ENCODE measurements around the gene VEPH1. TPM values are rescaled to one million over a fixed set of nuclear protein-coding genes. Genes with fewer than 3 reads are reported as not detected.

The VEPH1 gene
- total and polyA plus RNA-seq, 2 donors from 2014 or later = 17.8 to 29.2 TPM

GRCh38 chr3:157477441-157477840 lies 25.8 kb downstream of the VEPH1 start:
- peaks cover 0 to 3% (median 0%) of the 10 kb centered on the region in 3 donors for H3K4me1 ChIP-seq (ENCODE audit: control insufficient read depth in 2 of 3, insufficient read depth in 2 of 3, low read depth in 1 of 3, low read length in 3 of 3)
- no peak overlapping the region for H3K9ac ChIP-seq (ENCODE audit: low read length in 3 of 3)
- intact Hi-C loops (cut with DNase I) = no loop called here
- no peaks in the 10 kb centered on the region for H3K27me3 ChIP-seq (ENCODE audit: control insufficient read depth, insufficient read depth, low read length)
- no peak overlapping the region for H3K27ac ChIP-seq (ENCODE audit: low read depth in 2 of 2, low read length in 2 of 2)
- FAIRE-seq (no peak), DNase-seq (no peak)
- no peak overlapping the region for H3K4me3 ChIP-seq (ENCODE audit: low read length in 3 of 3)
- no peaks in the 10 kb centered on the region for H3K9me3 ChIP-seq (ENCODE audit: control insufficient read depth in 2 of 3, insufficient read depth in 1 of 3, low read length in 3 of 3)
- TF ChIP-seq, protein P1, sequence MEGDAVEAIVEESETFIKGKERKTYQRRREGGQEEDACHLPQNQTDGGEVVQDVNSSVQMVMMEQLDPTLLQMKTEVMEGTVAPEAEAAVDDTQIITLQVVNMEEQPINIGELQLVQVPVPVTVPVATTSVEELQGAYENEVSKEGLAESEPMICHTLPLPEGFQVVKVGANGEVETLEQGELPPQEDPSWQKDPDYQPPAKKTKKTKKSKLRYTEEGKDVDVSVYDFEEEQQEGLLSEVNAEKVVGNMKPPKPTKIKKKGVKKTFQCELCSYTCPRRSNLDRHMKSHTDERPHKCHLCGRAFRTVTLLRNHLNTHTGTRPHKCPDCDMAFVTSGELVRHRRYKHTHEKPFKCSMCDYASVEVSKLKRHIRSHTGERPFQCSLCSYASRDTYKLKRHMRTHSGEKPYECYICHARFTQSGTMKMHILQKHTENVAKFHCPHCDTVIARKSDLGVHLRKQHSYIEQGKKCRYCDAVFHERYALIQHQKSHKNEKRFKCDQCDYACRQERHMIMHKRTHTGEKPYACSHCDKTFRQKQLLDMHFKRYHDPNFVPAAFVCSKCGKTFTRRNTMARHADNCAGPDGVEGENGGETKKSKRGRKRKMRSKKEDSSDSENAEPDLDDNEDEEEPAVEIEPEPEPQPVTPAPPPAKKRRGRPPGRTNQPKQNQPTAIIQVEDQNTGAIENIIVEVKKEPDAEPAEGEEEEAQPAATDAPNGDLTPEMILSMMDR (IDR thresholded peaks at IDR 0.05; ENCODE audit: borderline replicate concordance, extremely low read depth, insufficient read depth) = no peak
- no peaks in the 10 kb centered on the region for H3K36me3 ChIP-seq (ENCODE audit: control insufficient read depth in 2 of 3, insufficient read depth in 3 of 3, low read length in 3 of 3)

DNA sequence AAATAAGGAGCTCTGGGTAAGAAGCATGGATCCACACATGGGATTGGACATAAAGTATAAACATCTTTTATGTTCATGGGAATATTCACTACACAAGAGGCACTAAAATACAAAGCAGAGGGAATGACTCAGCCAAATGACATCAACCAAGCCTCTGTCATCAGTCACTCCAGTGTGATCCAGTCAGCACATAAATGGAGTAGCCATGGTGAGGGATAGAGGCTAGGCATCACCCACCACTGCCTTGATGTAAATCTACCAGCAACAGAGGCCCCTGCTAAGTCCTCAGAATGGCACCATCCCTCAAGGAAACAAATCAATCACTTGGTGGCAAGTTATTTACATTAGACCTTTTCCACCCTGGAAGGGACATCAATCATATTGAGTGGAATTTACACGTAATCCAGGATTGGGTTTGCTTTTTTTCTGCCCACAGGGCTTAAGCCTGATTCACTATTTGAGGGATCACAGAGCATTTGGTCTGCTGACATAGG lies 27.2 kb downstream of the VEPH1 start:
- Histone ChIP-seq H3K27me3 (ENCODE audit: control insufficient read depth, insufficient read depth, low read length) (no peaks in the 10 kb centered on the region), H3K9ac (ENCODE audit: low read length in 3 of 3) (no peak overlapping the region), H3K36me3 (ENCODE audit: control insufficient read depth in 2 of 3, insufficient read depth in 3 of 3, low read length in 3 of 3) (no peaks in the 10 kb centered on the region), H3K9me3 (ENCODE audit: control insufficient read depth in 2 of 3, insufficient read depth in 1 of 3, low read length in 3 of 3) (no peaks in the 10 kb centered on the region), H3K4me3 (ENCODE audit: low read length in 3 of 3) (no peak overlapping the region), H3K27ac (ENCODE audit: low read depth in 2 of 2, low read length in 2 of 2) (no peak overlapping the region), H3K4me1 (ENCODE audit: control insufficient read depth in 2 of 3, insufficient read depth in 2 of 3, low read depth in 1 of 3, low read length in 3 of 3) (peaks cover 0 to 3% (median 0%) of the 10 kb centered on the region in 3 donors)
- intact Hi-C loops (cut with DNase I) = no loop called here
- FAIRE-seq = no peak
- TF ChIP-seq, protein P1 (IDR thresholded peaks at IDR 0.05; ENCODE audit: borderline replicate concordance, extremely low read depth, insufficient read depth) = no peak
- DNase-seq = no peak

DNA sequence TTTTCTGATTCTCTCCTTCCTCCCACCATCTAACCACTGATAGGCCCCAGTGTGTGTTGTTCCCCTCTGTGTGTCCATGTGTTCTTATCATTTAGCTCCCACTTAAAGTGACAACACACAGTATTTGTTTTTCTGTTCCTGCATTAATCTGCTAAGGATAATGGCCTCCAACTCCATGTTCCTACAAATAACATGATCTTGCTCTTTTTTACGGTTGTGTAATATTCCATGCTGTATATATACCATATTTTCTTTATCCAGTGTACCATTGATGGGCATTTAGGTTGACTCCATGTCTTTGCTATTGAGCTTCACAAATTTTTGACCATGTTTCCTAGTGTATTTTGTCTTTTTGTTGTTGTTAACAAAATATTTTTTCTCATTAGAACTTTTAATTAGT lies 30.6 kb downstream of the VEPH1 start:
- no peak for DNase-seq
- intact Hi-C loops (cut with DNase I) = no loop called here

More for the DNA sequence above, 30.6 kb downstream of the VEPH1 start:
- H3K9me3 ChIP-seq (ENCODE audit: control insufficient read depth in 2 of 3, insufficient read depth in 1 of 3, low read length in 3 of 3) = no peaks in the 10 kb centered on the region
- peaks cover 0 to 7% (median 0%) of the 10 kb centered on the region in 3 donors for H3K4me1 ChIP-seq (ENCODE audit: control insufficient read depth in 2 of 3, insufficient read depth in 2 of 3, low read depth in 1 of 3, low read length in 3 of 3)
- TF ChIP-seq, protein P1 (IDR thresholded peaks at IDR 0.05; ENCODE audit: borderline replicate concordance, extremely low read depth, insufficient read depth) = no peak
- H3K27me3 ChIP-seq (ENCODE audit: control insufficient read depth, insufficient read depth, low read length) = no peaks in the 10 kb centered on the region
- H3K36me3 ChIP-seq (ENCODE audit: control insufficient read depth in 2 of 3, insufficient read depth in 3 of 3, low read length in 3 of 3) = no peaks in the 10 kb centered on the region
- FAIRE-seq = no peak
- H3K9ac ChIP-seq (ENCODE audit: low read length in 3 of 3) = no peak overlapping the region
- H3K4me3 ChIP-seq (ENCODE audit: low read length in 3 of 3) = no peak overlapping the region
- no peak overlapping the region for H3K27ac ChIP-seq (ENCODE audit: low read depth in 2 of 2, low read length in 2 of 2)

Data from kidney (tissue), 14 donors.